NCI-H748 (cell line): ENCODE data around the gene KIRREL3.

Experiments
- DNase-seq: peaks from one replicate; lab custom pipeline; 2025; ENCODE audit not compliant: unreplicated experiment; lab: John Stamatoyannopoulos, UW

The KIRREL3 gene

GRCh38 chr11:126589492-126589803 is 411.1 kb downstream of the KIRREL3 start:
- DNase-seq: no peak

- peak; percentile 27 for DNase-seq
These were observed 411.7 kb downstream of the KIRREL3 start for GRCh38 chr11:126588630-126589491.

- DNase-seq: no peak
These were observed 413.0 kb downstream of the KIRREL3 start for GRCh38 chr11:126587541-126587940.

- peak; percentile 79 for DNase-seq
These were observed 414.6 kb downstream of the KIRREL3 start for GRCh38 chr11:126585774-126586491.

- no peak for DNase-seq
These were observed 415.2 kb downstream of the KIRREL3 start for GRCh38 chr11:126585388-126585773.

GRCh38 chr11:126583594-126584427 is 416.8 kb downstream of the KIRREL3 start:
- no peak for DNase-seq

- DNase-seq: no peak
These were observed 417.5 kb downstream of the KIRREL3 start for GRCh38 chr11:126583101-126583500.

GRCh38 chr11:126581871-126582648 is 418.5 kb downstream of the KIRREL3 start:
- DNase-seq: no peak

- DNase-seq: no peak
These were observed 422.1 kb downstream of the KIRREL3 start for GRCh38 chr11:126578426-126578825.

- no peak for DNase-seq
These were observed 422.5 kb downstream of the KIRREL3 start for GRCh38 chr11:126578021-126578420.

GRCh38 chr11:126575849-126576248 is 424.7 kb downstream of the KIRREL3 start:
- no peak for DNase-seq

GRCh38 chr11:126573325-126573978 is 427.1 kb downstream of the KIRREL3 start:
- DNase-seq: peak; percentile 83

GRCh38 chr11:126570489-126570888 is 430.1 kb downstream of the KIRREL3 start:
- DNase-seq: peak; percentile 8

GRCh38 chr11:126567419-126567818 is 433.2 kb downstream of the KIRREL3 start:
- no peak for DNase-seq

GRCh38 chr11:126564566-126564965 is 436.0 kb downstream of the KIRREL3 start:
- no peak for DNase-seq

GRCh38 chr11:126561327-126561893 is 439.2 kb downstream of the KIRREL3 start:
- DNase-seq: no peak

GRCh38 chr11:126560221-126560620 is 440.3 kb downstream of the KIRREL3 start:
- peak; percentile 43 for DNase-seq

- DNase-seq: no peak
These were observed 451.7 kb downstream of the KIRREL3 start for GRCh38 chr11:126548581-126549550.

- no peak for DNase-seq
These were observed 452.9 kb downstream of the KIRREL3 start for GRCh38 chr11:126547691-126548090.
